LNCAP (cell line): ENCODE measurements around the gene SERTM2.

Source experiments
- TF ChIP-seq, protein P1 (sequence below): fragments of 450-650 bp; IDR thresholded peaks from 2 replicates; pipeline ENCODE4 v1.5.1; 2017; ENCODE audit warnings: mild to moderate bottlenecking

The SERTM2 gene

DNA sequence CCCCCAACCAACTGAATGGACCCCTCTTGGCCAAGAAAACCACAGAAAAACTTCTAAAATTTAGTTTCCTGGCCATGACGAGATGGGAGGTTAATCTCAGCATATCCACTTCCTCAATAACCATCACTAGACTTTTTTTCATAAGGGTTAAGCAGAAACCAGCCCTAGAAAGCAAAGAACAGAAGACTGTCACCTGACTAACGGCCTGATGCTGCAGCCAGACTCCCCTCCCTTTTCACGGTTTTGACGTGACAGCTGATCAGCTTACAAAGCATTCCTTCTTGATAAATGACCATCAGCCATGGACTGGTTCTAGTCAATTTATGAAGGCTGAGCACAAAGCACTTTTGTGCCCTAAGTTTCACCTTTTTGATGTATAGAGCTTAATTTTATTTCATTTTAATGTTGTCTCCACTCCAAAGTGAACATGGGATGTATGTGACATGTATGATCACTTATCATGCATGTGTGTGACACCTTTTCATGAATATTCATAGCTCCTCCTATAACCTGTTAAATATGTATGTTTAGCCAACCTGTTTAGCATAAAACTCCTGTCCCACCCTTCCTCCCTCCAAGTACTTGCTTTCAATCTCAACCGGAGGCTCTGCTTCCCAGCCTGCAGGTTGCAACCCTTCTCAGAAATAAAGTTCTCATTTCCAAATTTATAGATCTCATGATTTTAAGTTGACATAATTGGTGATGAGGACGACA is 56.3 kb downstream of the SERTM2 start:
- TF ChIP-seq, protein P1, sequence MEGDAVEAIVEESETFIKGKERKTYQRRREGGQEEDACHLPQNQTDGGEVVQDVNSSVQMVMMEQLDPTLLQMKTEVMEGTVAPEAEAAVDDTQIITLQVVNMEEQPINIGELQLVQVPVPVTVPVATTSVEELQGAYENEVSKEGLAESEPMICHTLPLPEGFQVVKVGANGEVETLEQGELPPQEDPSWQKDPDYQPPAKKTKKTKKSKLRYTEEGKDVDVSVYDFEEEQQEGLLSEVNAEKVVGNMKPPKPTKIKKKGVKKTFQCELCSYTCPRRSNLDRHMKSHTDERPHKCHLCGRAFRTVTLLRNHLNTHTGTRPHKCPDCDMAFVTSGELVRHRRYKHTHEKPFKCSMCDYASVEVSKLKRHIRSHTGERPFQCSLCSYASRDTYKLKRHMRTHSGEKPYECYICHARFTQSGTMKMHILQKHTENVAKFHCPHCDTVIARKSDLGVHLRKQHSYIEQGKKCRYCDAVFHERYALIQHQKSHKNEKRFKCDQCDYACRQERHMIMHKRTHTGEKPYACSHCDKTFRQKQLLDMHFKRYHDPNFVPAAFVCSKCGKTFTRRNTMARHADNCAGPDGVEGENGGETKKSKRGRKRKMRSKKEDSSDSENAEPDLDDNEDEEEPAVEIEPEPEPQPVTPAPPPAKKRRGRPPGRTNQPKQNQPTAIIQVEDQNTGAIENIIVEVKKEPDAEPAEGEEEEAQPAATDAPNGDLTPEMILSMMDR = no peak

DNA sequence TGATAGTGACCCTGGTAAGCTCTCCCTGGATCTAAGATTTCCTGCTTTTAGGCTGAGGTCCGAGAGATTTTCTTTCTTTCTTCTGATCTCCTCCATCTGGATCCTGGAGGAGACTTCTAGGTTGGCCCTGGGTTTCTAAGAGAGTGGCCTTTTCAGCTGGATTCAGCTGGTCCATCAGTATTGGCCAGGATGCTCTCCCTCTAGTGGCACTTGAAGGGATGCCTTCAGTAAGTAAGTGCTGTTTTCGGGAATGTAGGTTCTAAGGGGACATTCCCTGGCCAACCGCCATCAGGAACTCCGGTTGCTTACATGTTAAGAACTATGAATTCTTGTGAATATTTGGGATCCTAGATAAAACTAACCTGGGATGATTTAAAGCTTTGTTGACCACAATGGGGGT is 56.9 kb downstream of the SERTM2 start:
- TF ChIP-seq, protein P1 = peak; percentile 48

DNA sequence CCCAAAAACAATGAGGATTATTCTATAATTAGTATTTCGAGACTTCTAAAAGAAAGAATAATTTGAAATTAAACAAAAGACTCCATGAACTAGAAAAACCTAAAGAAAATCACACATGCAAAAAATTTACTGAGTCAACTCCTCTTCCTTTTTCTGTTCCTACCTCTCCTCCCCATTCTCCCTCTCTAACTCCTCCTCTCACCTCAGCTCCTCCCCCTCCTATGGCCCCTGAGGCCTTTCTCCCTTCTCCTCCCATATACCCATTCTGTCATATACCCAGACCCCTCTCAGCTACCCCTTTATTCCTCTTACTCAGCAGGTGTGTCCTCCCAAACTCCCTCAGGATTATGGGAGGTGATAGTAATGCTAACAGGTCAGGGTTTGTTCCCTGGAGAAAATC is 57.4 kb downstream of the SERTM2 start:
- TF ChIP-seq, protein P1 = no peak
